GM21423 (cell line): ENCODE data around the gene ZNF879.

Source experiments
- ATAC-seq: cut with Tn5 transposase; IDR thresholded peaks from one replicate; pipeline ENCODE4 v1.9.1; 2021; ENCODE audit warnings: mild to moderate bottlenecking, moderate library complexity; ENCODE audit not compliant: unreplicated experiment

ZNF879 gene

DNA sequence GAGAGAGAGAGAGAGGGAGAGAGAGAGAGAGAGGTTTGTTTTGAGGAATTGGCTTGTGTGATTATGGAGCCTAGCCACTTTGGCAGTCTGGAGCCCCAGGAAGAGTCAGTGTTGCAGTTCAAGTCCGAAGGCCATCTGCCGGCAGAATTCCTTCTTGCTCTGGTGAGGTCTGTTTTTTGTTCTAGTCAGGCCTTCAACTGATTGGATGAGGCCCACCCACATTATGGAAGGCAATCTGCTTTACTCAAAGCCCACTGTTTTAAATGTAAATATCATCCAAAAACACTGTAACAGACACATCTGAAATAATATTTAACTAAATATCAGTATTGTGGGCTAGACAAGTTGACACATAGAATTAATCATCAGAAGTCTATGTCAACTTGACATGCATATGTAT is 17.0 kb upstream of the ZNF879 start:
- ATAC-seq = no peak

DNA sequence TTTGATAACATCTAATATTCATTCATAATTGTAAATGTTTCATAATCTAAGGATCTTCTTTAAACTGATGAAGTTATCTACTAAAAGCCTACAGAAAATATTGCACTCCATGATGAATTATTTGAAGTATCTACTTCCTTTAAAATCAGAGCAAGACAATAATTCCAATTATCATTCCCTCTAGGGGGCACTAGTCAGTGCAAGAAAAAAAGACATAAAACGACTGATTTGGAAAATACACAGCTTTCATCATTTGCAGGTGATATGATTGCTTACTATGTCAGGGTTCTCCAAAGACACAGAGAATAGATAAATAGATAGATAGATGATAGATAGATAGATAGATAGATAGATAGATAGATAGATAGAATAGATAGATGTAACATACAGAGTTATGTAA is 14.9 kb upstream of the ZNF879 start:
- no peak for ATAC-seq

DNA sequence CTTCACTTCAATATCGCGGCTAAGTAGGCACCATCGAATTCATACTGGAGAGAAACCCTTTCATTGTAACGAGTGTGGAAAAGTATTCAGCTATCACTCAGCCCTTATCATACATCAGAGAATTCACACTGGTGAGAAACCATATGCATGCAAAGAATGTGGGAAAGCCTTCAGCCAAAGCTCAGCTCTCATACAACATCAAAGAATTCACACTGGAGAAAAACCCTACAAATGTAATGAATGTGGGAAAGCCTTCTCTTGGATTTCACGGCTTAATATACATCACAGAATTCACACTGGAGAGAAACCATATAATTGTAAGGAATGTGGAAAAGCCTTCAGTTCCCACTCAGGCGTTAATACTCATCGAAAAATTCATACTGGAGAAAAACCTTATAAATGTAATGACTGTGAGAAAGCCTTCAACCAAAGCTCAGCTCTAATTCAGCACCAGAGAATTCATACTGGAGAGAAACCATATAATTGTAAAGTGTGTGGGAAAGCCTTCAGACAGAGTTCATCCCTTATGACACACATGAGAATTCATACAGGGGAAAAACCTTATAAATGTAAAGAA is 9.5 kb downstream of the ZNF879 start:
- ATAC-seq = no peak

DNA sequence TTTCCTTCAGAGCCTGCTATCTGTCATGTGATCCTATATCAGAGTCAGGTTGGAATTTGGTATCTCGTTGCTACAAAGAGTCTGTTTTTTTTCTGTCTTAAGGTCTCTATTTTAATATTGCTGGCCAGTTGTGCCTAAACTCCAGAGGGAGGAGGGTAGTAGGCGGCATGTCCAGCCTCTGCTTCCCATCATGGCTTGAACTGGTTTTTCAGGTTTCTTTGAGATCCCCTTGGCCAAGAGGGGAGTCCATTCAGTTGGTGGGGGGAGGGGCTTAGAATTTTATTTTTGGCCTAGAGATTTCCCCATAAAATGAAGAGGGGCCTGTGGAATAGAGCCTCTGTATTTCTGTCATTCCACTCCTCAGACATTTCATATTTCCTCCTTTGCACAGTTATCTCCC is 21.2 kb downstream of the ZNF879 start:
- no peak for ATAC-seq

DNA sequence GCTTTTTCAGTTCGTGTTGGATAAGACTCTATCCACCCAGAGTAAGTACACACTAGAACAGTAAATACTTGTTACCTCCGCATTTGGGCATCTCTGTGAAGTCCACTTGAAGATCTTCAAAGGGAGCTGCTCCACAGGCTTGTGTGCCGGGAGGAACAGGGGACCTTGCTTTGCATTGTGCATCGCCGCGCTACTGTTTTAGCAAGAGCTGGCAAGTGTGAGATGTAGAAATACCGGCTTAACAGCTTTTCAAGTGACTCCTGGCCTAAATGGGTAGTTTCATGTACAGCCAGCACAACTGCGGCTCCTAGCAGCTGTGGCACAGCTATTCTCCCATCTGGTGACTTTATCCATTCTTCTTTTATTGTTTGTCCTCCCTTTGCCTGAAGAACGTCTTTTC is 28.2 kb downstream of the ZNF879 start:
- ATAC-seq = no peak

DNA sequence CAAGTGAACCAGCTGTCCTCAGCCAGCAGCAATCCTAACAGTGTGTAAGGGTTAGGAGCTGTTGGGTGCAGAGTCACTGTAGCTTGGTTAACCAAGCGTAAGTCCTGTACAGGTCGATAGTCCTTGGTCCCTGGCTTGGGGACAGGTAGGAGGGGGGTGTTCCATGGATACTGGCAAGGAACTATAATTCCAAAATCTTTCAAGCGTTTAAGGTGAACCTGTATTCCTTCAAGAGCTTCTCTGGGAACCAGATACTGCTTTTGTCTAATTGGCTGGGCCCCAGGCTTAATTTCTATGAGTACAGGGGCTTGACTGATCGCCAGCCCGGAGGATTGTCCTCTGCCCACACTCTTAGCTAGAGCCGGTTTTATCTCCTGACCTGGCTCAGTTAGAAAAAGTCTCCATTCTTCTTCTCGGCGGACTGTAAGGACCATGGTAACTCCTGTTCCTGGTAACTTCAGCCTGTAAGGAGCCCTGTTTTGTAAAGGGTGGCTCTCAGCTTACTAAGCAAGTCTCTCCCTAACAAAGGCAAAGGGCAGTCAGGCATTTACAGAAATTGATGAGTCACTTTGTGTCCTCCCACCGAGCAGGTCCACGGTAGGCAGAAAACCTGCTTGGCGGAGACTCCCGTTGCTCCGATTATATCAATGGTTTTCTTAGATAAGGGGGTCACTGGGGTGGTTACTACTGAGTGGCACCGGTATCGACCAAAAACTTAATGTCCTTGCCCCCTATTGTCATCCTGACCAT is 30.6 kb downstream of the ZNF879 start:
- no peak for ATAC-seq

DNA sequence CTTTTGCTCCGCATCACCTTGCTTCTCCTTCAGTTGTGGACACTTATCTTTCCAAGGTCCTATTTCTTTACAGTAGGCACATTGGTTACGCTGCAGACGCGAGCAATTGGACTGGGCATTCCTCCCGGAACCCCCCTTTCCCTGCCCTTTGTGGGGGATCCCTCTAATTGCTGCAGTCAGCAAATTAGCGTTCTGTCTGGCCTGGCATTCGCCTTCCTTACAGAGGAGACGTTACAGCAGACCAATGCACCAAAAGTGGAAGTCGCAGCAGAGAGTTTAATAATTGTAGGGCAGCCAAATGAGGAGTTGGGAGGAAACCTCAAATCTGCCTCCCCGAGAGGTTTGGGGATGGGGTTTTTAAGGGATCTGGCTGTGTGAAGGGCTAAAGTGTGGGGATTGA is 31.3 kb downstream of the ZNF879 start:
- no peak for ATAC-seq

DNA sequence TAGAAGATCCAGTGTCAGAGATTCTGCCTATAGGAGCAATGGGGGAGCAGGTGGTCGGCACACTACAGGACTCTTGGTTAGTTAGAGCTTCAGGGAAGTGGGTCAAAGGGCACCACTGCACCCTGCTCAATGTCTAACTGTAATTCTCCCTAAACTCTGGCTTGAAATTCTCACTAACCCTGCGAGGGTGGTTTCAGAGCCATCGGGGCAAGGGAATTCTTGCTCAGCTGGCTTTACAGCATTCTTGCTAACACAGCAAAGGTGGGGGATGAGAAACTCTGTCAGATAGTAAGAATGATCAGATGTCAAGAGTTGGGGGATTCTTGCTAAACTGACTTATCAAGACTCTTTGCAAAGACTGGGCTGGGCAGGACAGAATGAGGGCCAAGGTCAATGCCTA is 31.8 kb downstream of the ZNF879 start:
- no peak for ATAC-seq

DNA sequence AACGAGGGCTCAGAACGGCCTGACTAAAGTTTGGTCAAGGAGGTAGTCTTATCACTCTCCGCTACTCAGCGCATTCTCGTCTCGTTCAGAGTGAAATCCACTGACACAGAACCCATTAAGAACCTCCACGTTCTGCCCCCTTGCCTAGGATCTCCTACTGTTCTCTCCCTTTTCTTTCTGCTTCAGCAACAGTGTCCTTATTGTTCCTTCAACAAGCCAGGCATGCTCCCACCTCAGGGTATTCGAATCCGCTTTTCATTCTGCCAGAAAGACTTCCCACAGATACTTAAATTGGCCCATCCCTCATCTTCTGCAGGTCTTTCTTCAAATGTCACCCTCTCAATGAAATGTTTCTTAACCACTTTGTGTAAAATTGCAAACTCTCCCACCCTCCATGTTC is 32.2 kb downstream of the ZNF879 start:
- no peak for ATAC-seq

DNA sequence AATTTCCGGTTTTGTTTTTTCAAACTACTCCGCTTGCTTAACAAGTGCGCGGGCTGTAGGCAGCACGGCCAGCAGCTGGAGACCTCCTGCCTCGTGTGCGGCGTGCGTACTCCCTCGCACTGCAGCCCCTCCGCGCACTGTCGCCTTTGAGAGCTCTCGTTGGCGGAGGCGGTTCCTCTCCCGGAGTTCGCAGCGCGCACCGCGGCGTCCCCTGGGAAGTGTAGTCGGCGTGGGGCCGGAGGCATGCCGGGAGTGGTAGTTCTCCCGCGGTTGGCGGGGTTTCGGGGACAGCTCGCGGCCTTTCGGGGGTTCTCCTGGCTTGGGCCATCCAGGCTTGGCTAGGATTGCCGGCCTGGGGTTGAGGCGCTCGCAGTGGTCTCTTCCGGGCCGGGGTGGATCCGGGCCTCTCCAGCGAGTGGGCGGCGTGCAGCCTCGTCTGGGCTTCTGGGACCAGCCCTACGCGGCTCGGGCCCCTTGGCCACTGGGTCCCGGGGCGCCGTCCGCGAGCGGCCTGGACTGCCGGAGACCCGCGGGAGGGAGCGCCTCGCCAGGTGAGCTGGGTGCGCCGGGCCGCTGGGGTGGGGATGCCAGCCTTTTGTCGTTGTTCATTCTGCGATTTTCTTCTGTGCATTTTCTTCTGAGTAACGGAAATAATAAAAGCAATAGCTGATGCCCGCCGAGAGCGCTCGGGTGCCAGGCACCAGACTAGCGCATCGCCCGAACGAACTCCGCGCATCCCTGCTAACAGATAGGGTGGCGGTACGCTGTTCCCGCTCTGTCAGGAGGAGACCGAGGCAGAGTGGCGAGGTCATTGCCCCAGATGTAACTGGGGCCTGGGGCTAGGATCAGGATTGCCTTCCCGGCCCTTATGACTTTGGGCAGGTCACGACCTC is 36.8 kb downstream of the ZNF879 start, which contains the start of gene ZNF354C:
Gene ZNF354C, plus strand, starts transcription at position 258 of the 893 bp plus-strand sequence. CDS start 1,696 bp downstream, outside the sequence.
- peak; percentile 97 for ATAC-seq

DNA sequence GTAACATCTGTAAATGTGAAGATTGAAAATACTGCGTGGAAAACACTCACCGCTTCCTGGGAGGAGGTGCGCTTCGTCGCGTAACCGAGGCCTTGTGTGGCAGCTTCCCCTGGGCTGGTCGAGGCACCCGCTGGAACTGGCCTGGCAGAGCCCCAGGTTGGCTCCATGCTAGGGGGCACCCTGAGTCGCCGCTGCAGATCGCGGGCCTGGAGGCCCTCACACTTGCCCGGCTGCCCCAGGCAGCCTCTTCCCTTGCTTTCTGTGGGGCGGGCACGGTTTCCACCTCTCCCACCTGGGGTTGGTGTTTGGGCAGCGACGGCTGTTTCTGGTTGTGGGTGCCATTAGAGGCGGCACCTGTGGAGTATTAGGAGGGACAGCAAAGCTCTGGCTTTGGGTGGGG is 37.4 kb downstream of the ZNF879 start:
- ATAC-seq = no peak

DNA sequence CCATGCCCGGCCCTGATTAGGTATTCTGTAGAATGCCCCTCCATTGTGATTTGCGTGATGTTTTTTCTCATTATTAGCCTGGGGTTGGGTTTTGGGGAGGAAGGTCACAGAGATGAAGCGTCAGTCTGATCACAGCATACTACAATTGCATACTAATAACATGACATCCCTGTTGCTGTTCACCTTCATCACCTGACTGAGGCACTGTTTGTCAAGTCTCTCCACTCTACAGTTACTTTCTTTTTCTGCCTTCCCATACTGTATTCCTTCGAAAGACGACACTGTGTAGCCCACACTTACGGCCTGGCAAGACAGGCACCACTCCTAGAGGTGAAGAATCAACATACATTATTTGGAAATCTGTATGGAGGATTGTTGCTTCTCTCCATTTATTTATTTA is 42.1 kb downstream of the ZNF879 start:
- ATAC-seq = no peak

DNA sequence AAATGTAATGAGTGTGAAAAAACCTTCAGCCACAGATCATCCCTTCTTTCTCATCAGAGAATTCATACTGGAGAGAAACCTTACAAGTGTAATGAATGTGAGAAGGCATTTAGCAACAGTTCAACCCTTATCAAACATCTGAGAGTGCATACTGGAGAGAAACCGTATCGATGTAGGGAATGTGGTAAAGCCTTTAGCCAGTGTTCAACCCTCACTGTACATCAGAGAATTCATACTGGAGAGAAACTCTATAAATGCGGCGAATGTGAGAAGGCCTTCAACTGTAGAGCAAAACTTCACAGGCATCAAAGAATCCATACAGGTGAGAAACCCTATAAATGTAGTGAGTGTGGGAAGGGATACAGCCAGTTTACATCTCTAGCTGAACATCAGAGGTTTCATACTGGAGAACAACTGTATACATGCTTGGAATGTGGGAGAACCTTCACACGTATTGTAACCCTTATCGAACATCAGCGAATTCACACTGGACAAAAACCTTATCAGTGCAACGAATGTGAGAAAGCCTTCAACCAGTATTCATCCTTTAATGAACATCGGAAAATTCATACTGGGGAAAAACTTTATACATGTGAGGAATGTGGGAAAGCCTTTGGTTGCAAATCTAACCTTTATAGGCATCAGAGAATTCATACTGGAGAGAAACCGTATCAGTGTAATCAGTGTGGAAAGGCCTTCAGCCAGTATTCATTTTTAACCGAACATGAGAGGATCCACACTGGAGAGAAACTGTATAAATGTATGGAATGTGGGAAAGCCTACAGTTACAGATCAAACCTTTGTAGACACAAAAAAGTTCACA is 55.8 kb downstream of the ZNF879 start:
- no peak for ATAC-seq

DNA sequence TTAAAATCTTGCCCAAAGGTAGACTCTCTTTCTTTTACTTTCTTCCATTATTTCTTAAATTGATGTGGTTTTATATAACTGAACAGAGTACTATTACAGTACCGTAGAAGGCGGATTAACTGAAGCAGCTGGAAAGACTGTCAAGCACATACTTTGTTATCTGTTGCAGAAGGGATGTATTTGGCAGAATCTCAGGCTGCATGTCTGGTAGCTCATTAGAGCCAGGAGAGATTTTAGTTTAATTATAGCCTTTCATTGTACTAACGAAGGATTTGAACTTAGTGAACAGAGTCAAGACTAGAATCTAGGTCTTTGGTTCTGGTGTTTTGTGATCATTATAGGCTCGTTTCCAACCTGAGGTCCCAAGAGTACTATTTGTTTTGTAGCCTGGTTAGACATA is 57.1 kb downstream of the ZNF879 start:
- ATAC-seq = no peak
